HepG2 (cell line): ENCODE data around the gene RAB36. TPM values are rescaled to one million over a fixed set of nuclear protein-coding genes. Genes with fewer than 3 reads are reported as not detected.

ENCODE experiments used
- ESRRA ChIP-seq: sonication (generic); formaldehyde crosslinking; IDR thresholded peaks from 2 replicates; pipeline ENCODE4 v1.5.1; 2020; ENCODE audit warnings: mild to moderate bottlenecking, low read depth, missing genetic modification reagents
- FOXM1 ChIP-seq: sonication (generic); formaldehyde crosslinking; IDR thresholded peaks from 2 replicates; pipeline ENCODE4 v1.5.0; 2020; ENCODE audit warnings: missing genetic modification reagents
- IRF2 ChIP-seq: IDR thresholded peaks from 2 replicates; pipeline ENCODE4 v1.6.1; 2018; ENCODE audit warnings: missing genetic modification reagents, missing compliant biosample characterization
- KDM3A ChIP-seq: IDR thresholded peaks from 2 replicates; pipeline ENCODE4 v1.6.1; 2018; ENCODE audit warnings: low read depth, missing compliant biosample characterization
- MED1 ChIP-seq: sonication (generic); formaldehyde crosslinking; IDR thresholded peaks from 2 replicates; pipeline ENCODE4 v1.4.0; 2020; ENCODE audit warnings: missing genetic modification reagents
- NCOR1 ChIP-seq: fragments of 200-600 bp; sonication (generic); IDR thresholded peaks from 2 replicates; pipeline ENCODE4 v1.7.0; 2017; ENCODE audit warnings: antibody characterized with exemption, low read length, borderline replicate concordance
- NFE2 ChIP-seq: sonication (generic); formaldehyde crosslinking; IDR thresholded peaks from 2 replicates; pipeline ENCODE4 v1.4.0; 2020; ENCODE audit warnings: missing genetic modification reagents
- NFYC ChIP-seq: IDR thresholded peaks from 2 replicates; pipeline ENCODE4 v1.6.1; 2016; ENCODE audit warnings: missing genetic modification reagents, missing compliant biosample characterization
- PAF1 ChIP-seq: IDR thresholded peaks from 2 replicates; pipeline ENCODE4 v1.6.1; 2016; ENCODE audit warnings: missing genetic modification reagents, missing compliant biosample characterization
- PHF5A ChIP-seq: IDR thresholded peaks from one replicate; pipeline ENCODE4 v1.6.1; 2018; ENCODE audit warnings: low read depth, missing genetic modification reagents; ENCODE audit not compliant: unreplicated experiment
- RARA ChIP-seq: IDR thresholded peaks from 2 replicates; pipeline ENCODE4 v1.6.1; 2016; ENCODE audit warnings: missing genetic modification reagents, missing compliant biosample characterization
- SAP130 ChIP-seq: IDR thresholded peaks from 2 replicates; pipeline ENCODE4 v1.6.1; 2016; ENCODE audit warnings: low read depth
- SPEN ChIP-seq: sonication (generic); formaldehyde crosslinking; IDR thresholded peaks from 2 replicates; pipeline ENCODE4 v1.5.1; 2020; ENCODE audit warnings: low read depth, mild to moderate bottlenecking, missing genetic modification reagents
- ZBTB42 ChIP-seq: sonication (generic); formaldehyde crosslinking; IDR thresholded peaks from 2 replicates; pipeline ENCODE4 v1.5.0; 2020; ENCODE audit warnings: mild to moderate bottlenecking, missing genetic modification reagents
- ZBTB7A ChIP-seq: sonication (generic); formaldehyde crosslinking; IDR thresholded peaks from 2 replicates; pipeline ENCODE4 v1.8.0; 2022; ENCODE audit warnings: mild to moderate bottlenecking, missing genetic modification reagents
- ZNF180 ChIP-seq: sonication (generic); formaldehyde crosslinking; IDR thresholded peaks from 2 replicates; pipeline ENCODE4 v1.4.0; 2020; ENCODE audit warnings: low read depth, missing genetic modification reagents, borderline replicate concordance
- ZNF232 ChIP-seq: sonication (generic); formaldehyde crosslinking; IDR thresholded peaks from 2 replicates; pipeline ENCODE4 v1.4.0; 2020; ENCODE audit warnings: missing genetic modification reagents, borderline replicate concordance
- ZNF44 ChIP-seq: sonication (generic); formaldehyde crosslinking; IDR thresholded peaks from 2 replicates; pipeline ENCODE4 v1.5.1; 2020; ENCODE audit warnings: mild to moderate bottlenecking, missing genetic modification reagents
- ZNF546 ChIP-seq: sonication (generic); formaldehyde crosslinking; conservative IDR thresholded peaks from 2 replicates; pipeline ENCODE4 v1.8.1; 2023; ENCODE audit warnings: mild to moderate bottlenecking, missing genetic modification reagents
- ZNF556 ChIP-seq: sonication (generic); formaldehyde crosslinking; IDR thresholded peaks from 2 replicates; pipeline ENCODE4 v1.4.0; 2020; ENCODE audit warnings: mild to moderate bottlenecking, missing genetic modification reagents, borderline replicate concordance
- ZSCAN9 ChIP-seq: IDR thresholded peaks from 2 replicates; pipeline ENCODE4 v1.6.1; 2016; ENCODE audit warnings: borderline replicate concordance
- polyA plus RNA-seq, 8 experiments: library from polyadenylated mRNA; depleted of rRNA in 3 of 8; stranded (reverse) in 7 of 8; unstranded in 1 of 8; fragments of >200 nt; fragmentation: Illumina TruSeq in 4 of 8; extraction: Trizol in 4 of 8; gene quantifications; 2 replicates each; pipeline versions ENCODE4 v1.2.1 to v1.2.3, GENCODE V29; 2011 to 2016; ENCODE audit warnings: low read depth in 4 of 8, missing spikeins in 1 of 8, mixed read lengths in 1 of 8; ENCODE audit not compliant: insufficient read depth in 1 of 8
- total RNA-seq, 5 experiments: library from RNA; depleted of rRNA; stranded (reverse); fragments of >200 nt; fragmentation: Illumina TruSeq; extraction: Trizol; gene quantifications; 2 replicates each; pipeline ENCODE4 v1.2.3, GENCODE V29; 2016; ENCODE audit warnings: low read depth in 1 of 5
- TF ChIP-seq, protein P1 (sequence below): IDR thresholded peaks from 2 replicates; pipeline ENCODE4 v1.6.1; 2016; ENCODE audit warnings: mild to moderate bottlenecking
- TF ChIP-seq, protein P2 (sequence below): sonication (generic); formaldehyde crosslinking; IDR thresholded peaks from 2 replicates; pipeline ENCODE4 v1.4.0; 2020; ENCODE audit warnings: mild to moderate bottlenecking, missing genetic modification reagents
- TF ChIP-seq, protein P3 (sequence below): sonication (generic); formaldehyde crosslinking; IDR thresholded peaks from 2 replicates; pipeline ENCODE4 v1.5.1; 2020; ENCODE audit warnings: missing genetic modification reagents, mild to moderate bottlenecking, borderline replicate concordance

Gene RAB36
- total and polyA plus RNA-seq, 2 of the 13 experiments (the other 11 are each of a cell fraction or from before 2014, with no cell fraction given), result 0.24 to 0.86 TPM

DNA sequence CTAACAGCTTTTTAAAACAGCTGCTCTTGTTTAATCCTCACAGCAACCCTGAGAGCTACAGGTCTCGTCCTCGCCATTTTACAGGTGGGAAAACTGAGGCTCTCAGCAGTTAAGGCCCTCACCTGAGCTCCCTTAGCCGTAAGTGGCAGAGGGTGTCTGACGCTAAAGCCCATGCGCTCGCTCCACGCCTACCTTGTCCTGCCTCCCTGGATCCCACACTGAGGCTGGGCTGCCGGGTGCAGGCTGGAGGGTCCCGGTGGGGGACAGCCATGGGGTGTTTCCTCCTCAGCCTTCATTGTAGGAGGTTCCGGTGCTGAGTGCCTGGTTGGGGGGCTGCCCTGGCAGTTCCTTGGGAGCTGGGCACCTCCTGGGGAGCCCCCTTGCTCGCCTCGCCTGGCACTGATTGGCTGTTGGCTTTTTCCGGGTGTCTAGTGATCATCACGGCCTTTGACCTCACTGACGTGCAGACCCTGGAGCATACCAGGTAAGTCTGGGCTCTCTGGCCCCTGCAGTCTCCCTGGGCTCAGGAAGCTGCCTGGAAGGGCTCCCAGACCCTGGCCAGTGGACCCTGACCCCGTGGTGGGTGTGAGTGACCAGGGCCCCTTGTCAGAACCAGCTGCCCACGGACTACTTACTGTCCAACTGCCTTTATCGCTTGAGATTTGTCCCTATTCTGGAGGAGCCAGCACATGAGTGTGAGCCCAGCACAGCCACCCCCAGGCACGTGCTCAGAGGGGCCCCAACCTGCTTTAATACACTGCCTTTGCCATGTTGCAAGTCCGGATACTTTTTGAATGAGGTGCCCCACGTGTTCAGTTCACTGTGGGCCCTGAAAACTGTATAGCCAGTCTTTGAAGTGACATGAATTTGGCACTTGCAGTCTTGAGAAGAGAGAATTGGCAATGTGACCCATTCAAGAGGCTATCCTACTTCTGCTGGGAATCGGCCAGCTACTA, 12.6 kb downstream of the RAB36 start (continued):
- TF ChIP-seq SPEN, result 0 out of 2 replicates have a peak, but pooled peaks have one; percentile 14
- TF ChIP-seq NFYC, result no peak
- TF ChIP-seq NCOR1, result no peak
- TF ChIP-seq ZNF44, result no peak
- no peak for TF ChIP-seq ZNF180 (CRISPR knock-in tag)
- TF ChIP-seq SAP130 (CRISPR knock-in tag), result peak; percentile 9; the same call in 1 of the 2 replicates
- no peak for TF ChIP-seq ESRRA
- TF ChIP-seq, protein P1, sequence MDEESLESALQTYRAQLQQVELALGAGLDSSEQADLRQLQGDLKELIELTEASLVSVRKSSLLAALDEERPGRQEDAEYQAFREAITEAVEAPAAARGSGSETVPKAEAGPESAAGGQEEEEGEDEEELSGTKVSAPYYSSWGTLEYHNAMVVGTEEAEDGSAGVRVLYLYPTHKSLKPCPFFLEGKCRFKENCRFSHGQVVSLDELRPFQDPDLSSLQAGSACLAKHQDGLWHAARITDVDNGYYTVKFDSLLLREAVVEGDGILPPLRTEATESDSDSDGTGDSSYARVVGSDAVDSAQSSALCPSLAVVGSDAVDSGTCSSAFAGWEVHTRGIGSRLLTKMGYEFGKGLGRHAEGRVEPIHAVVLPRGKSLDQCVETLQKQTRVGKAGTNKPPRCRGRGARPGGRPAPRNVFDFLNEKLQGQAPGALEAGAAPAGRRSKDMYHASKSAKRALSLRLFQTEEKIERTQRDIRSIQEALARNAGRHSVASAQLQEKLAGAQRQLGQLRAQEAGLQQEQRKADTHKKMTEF, result no peak
- TF ChIP-seq MED1 (CRISPR knock-in tag), result peak; percentile 17; the same call in 1 of the 2 replicates
- TF ChIP-seq ZNF232 (CRISPR knock-in tag), result no peak; the same call in 1 of the 2 replicates
- no peak for TF ChIP-seq PHF5A (CRISPR knock-in tag)
- no peak for TF ChIP-seq KDM3A (CRISPR knock-in tag)
- TF ChIP-seq NFE2 (CRISPR knock-in tag), result no peak
- no peak for TF ChIP-seq ZNF546 (CRISPR knock-in tag)
- TF ChIP-seq ZSCAN9 (CRISPR knock-in tag), result no peak
- TF ChIP-seq FOXM1 (CRISPR knock-in tag), result no peak
- no peak for TF ChIP-seq PAF1
- TF ChIP-seq ZBTB42 (CRISPR knock-in tag), result 0 out of 2 replicates have a peak, but pooled peaks have one; percentile 17
- TF ChIP-seq IRF2 (CRISPR knock-in tag), result no peak
- 0 out of 2 replicates have a peak, but pooled peaks have one; percentile 55 for TF ChIP-seq ZBTB7A (CRISPR knock-in tag)
- no peak for TF ChIP-seq RARA (CRISPR knock-in tag)
- TF ChIP-seq, protein P2, sequence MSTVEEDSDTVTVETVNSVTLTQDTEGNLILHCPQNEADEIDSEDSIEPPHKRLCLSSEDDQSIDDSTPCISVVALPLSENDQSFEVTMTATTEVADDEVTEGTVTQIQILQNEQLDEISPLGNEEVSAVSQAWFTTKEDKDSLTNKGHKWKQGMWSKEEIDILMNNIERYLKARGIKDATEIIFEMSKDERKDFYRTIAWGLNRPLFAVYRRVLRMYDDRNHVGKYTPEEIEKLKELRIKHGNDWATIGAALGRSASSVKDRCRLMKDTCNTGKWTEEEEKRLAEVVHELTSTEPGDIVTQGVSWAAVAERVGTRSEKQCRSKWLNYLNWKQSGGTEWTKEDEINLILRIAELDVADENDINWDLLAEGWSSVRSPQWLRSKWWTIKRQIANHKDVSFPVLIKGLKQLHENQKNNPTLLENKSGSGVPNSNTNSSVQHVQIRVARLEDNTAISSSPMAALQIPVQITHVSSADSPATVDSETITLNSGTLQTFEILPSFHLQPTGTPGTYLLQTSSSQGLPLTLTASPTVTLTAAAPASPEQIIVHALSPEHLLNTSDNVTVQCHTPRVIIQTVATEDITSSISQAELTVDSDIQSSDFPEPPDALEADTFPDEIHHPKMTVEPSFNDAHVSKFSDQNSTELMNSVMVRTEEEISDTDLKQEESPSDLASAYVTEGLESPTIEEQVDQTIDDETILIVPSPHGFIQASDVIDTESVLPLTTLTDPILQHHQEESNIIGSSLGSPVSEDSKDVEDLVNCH (CRISPR knock-in tag), result no peak
- TF ChIP-seq, protein P3, sequence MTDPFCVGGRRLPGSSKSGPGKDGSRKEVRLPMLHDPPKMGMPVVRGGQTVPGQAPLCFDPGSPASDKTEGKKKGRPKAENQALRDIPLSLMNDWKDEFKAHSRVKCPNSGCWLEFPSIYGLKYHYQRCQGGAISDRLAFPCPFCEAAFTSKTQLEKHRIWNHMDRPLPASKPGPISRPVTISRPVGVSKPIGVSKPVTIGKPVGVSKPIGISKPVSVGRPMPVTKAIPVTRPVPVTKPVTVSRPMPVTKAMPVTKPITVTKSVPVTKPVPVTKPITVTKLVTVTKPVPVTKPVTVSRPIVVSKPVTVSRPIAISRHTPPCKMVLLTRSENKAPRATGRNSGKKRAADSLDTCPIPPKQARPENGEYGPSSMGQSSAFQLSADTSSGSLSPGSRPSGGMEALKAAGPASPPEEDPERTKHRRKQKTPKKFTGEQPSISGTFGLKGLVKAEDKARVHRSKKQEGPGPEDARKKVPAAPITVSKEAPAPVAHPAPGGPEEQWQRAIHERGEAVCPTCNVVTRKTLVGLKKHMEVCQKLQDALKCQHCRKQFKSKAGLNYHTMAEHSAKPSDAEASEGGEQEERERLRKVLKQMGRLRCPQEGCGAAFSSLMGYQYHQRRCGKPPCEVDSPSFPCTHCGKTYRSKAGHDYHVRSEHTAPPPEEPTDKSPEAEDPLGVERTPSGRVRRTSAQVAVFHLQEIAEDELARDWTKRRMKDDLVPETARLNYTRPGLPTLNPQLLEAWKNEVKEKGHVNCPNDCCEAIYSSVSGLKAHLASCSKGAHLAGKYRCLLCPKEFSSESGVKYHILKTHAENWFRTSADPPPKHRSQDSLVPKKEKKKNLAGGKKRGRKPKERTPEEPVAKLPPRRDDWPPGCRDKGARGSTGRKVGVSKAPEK (CRISPR knock-in tag), result peak; percentile 61; the same call in 1 of the 2 replicates
- TF ChIP-seq ZNF556 (CRISPR knock-in tag), result no peak; the same call in 1 of the 2 replicates
